ENCODE results near the gene C10orf120.

DNA sequence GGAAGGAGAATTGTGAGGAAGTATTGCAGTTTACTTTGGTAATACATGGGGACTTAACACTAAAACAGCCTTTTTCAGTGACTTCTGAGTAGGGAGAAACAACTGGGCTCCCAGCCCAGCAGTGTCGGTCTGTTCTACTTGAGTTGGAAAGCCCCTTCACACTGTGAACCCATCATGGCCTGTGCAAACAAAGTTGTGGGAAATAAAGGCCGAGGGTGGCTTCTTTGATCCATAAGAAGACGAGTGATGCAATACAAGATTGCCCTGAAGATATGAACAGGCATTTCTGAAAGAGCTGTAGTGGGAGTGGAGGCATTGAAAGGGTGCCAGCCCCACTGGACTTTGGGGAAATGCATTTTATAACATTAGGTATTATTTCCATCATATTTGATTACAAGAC, 28.3 kb downstream of the C10orf120 start:
- no peak for TF ChIP-seq POLR2A (IDR thresholded peaks at IDR 0.05)
- TF ChIP-seq, protein P1, sequence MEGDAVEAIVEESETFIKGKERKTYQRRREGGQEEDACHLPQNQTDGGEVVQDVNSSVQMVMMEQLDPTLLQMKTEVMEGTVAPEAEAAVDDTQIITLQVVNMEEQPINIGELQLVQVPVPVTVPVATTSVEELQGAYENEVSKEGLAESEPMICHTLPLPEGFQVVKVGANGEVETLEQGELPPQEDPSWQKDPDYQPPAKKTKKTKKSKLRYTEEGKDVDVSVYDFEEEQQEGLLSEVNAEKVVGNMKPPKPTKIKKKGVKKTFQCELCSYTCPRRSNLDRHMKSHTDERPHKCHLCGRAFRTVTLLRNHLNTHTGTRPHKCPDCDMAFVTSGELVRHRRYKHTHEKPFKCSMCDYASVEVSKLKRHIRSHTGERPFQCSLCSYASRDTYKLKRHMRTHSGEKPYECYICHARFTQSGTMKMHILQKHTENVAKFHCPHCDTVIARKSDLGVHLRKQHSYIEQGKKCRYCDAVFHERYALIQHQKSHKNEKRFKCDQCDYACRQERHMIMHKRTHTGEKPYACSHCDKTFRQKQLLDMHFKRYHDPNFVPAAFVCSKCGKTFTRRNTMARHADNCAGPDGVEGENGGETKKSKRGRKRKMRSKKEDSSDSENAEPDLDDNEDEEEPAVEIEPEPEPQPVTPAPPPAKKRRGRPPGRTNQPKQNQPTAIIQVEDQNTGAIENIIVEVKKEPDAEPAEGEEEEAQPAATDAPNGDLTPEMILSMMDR (IDR thresholded peaks at IDR 0.05): no peak
